ENCODE results near the gene LAMTOR5.

- TF ChIP-seq POLR2AphosphoS5 (IDR thresholded peaks at IDR 0.05): no peak
- TF ChIP-seq EZH2 (IDR thresholded peaks at IDR 0.05; ENCODE audit: borderline replicate concordance, insufficient read depth, low read length, poor library complexity, severe bottlenecking): no peak
- TF ChIP-seq, protein P1, sequence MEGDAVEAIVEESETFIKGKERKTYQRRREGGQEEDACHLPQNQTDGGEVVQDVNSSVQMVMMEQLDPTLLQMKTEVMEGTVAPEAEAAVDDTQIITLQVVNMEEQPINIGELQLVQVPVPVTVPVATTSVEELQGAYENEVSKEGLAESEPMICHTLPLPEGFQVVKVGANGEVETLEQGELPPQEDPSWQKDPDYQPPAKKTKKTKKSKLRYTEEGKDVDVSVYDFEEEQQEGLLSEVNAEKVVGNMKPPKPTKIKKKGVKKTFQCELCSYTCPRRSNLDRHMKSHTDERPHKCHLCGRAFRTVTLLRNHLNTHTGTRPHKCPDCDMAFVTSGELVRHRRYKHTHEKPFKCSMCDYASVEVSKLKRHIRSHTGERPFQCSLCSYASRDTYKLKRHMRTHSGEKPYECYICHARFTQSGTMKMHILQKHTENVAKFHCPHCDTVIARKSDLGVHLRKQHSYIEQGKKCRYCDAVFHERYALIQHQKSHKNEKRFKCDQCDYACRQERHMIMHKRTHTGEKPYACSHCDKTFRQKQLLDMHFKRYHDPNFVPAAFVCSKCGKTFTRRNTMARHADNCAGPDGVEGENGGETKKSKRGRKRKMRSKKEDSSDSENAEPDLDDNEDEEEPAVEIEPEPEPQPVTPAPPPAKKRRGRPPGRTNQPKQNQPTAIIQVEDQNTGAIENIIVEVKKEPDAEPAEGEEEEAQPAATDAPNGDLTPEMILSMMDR (IDR thresholded peaks at IDR 0.05; ENCODE audit: poor library complexity, severe bottlenecking): no peak
- no peak for TF ChIP-seq EP300 (conservative IDR thresholded peaks at IDR 0.05; ENCODE audit: poor library complexity, severe bottlenecking)
Measured at GRCh38 chr1:110411173-110411735, 3.8 kb upstream of the LAMTOR5 start.
